HG02981 (cell line): ENCODE measurements around the gene MYO1C.
"Not testable (repeated sequence)": the region's sequence is repeated elsewhere in the genome, so short reads cannot be mapped to it uniquely, and the experiment has no call there.

Experiments used
- ATAC-seq: cut with Tn5 transposase; IDR thresholded peaks from one replicate; pipeline ENCODE4 v1.9.1; 2021; ENCODE audit warnings: mild to moderate bottlenecking, moderate library complexity; ENCODE audit not compliant: unreplicated experiment

MYO1C gene

GRCh38 chr17:1438593-1439083 is 53.8 kb downstream of the MYO1C start:
- no peak for ATAC-seq

DNA sequence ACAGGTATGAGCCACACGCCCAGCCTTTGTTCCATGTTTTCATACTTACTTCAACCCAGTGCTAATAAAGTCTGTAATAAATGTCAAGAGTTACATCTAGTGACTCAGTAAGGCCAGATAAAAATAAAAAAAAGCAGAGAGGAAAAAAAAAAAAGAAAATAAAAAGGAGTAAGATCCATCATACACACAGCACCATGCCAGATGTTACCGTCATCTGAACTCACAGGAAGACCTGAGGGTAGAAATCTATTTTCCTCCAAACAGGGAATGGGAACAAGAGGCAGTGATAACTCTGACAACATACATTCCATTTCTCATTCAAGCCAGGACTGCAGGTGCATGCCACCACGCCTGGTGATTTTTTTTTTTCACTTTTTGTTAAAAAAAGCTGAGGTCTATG is 57.2 kb downstream of the MYO1C start:
- ATAC-seq: no peak

DNA sequence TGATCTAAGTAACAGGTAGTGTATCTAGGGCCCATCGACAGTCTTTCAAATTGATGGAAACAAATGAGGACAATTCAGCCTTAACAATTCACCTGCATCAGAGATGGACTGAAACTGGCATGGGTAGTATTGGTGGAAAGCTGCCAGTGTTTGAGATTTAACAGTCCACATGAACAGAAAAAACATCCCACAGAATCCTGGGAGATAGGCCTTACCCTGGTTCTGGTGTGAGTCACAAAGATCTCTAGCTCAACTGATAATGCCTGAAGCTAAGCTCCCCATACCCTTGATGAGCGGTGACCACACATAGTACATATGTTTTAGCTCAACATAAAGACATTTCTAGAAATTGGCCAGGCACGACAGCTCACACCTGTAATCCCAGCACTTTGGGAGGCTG is 58.3 kb downstream of the MYO1C start:
- no peak for ATAC-seq

DNA sequence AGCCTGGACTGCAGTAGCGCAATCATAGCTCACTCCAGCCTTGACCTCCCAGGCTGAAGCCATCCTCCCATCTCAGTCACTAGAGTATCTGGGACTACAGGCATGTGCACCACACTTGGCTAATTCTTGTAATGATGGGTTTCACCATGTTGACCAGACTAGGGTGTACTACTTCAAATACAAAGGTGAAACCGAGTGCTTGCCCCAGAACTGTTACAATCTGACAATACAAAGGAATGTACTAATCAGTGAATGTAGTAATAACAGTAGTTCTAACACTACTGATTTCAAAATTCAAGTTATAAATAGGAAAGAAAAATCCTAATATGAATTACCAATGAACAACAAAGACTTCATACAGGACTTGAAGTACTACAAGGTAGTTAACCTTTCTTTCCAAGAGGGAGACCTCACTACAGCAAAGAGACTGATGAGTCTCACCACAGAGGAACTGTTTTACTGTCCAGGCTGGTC is 60.8 kb downstream of the MYO1C start:
- no peak for ATAC-seq

DNA sequence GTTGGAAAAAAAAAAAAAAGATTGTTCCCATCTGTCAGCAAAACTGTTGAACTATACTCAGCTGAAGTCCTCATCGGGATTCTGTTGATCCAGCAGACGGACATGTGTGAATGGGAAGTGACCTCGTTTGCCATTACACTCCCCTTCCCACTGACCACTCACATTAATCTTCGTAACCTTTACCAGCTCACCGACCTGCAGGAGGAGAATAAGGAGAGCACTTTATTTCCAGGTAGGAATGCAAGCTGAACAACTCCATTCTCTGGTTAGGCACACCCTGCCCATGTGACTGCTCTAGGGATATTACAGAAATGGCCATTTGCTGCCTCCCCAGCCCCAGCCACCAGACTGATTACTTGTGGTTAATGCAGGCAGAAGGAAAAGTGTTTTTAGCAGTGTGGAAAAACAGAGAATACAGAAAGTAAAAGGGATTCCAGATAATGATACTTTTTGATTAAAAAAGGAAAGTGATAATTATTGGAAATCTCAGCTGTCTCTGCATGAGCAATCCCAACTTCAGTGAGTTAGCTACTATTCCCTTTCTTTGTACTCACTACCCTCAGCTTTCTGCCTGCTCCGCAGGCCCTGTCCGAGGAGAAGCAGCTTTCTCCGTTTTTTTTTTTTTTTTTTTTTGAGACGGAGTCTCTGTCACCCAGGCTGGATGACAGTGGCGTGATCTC is 68.9 kb downstream of the MYO1C start:
- ATAC-seq: no peak

GRCh38 chr17:1422885-1423284 is 69.6 kb downstream of the MYO1C start:
- ATAC-seq: no peak

GRCh38 chr17:1421470-1421869 is 71.0 kb downstream of the MYO1C start:
- ATAC-seq: no peak

DNA sequence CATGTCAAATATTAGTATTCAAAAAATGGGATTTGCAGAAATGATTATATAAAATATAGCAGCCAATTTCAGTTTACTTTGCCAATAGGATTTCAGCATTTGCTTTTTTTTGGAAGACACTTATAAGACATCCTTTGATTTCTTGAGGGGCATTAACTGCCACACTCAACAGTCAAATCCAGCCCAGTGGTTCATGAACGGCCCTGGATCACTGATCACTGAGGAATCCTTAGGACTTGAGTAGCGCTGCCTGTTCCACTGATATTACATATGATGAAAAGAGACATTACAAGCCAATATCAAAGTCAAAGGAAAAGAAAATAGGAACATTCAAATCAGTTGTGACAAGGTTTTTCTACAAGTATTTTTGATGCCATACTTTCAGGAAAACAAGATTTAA is 71.5 kb downstream of the MYO1C start:
- ATAC-seq: no peak

DNA sequence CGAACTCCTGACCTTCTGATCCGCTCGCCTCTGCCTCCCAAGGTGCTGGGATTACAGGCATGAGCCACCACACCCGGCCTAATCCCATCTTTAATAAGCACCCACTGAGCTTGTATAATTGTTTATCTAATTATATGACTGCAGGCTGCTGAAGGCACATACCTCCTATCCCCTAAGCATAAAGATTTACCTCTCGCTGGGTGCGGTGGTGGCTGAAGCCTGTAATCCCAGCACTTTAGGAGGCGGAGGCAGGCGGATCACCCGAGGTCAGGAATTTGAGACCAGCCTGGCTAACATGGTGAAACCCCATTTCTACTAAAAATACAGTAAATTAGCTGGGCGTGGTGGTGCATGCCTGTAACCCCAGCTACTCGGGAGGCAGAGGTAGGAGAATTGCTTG is 72.3 kb downstream of the MYO1C start:
- ATAC-seq: no peak

GRCh38 chr17:1418476-1418875 is 74.0 kb downstream of the MYO1C start:
- ATAC-seq: not testable (repeated sequence)

GRCh38 chr17:1416414-1416813 is 76.1 kb downstream of the MYO1C start:
- no peak for ATAC-seq

GRCh38 chr17:1414634-1415033 is 77.9 kb downstream of the MYO1C start:
- no peak for ATAC-seq
